Measurements from ENCODE around the gene SEMA6A. TPM values are rescaled to one million over a fixed set of nuclear protein-coding genes. Genes with fewer than 3 reads are reported as not detected.
A peak's percentile ranks its signal among the peaks of the same experiment; 100 is the strongest.

Gene SEMA6A
- polyA plus RNA-seq, 2 of the 4 experiments (the other 2 are of a cell fraction), result 0.01 TPM; not detected in 1

DNA sequence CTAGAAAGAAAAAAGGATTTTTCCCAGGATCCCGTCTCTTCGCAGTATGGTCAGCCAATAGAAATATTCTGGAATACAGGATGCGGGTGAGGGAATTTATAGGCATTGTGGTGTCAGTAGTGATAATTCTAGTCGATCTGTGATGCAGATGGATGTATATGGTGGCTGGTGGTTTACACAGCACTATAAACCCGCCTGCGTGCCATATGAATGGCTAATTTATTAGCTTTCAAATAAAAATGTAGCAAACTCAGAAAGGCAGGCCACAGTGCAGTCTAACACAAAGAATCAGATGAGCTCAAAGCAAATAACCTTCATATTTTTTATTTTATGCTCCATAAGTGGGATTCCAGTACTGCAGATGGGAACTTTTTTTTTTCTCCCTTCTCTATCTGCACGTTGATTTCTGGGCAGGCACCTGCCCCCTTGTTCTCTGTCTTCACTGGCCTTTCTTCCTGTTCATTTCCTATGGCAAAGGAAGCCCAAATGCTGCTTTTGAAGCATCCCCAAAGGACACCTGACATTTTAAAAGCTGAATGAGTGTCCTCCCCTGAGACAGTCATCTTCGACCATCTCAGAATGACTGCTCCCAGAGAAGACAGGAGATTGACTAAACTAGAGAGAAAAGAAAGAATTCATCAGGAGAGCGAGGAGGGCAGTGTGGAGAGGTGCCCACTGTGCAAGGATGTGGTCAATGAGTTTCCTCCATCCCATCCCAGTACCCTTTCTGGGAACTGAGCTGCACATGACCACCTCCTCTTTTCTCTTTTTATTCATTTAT is 52.1 kb downstream of the SEMA6A start:
- Histone ChIP-seq H3K4me1 (no peaks in the 10 kb centered on the region), H3K9me3 (no peaks in the 10 kb centered on the region), H3K27ac (no peak overlapping the region), H3K4me3 (no peak overlapping the region), H3K4me2 (no peak overlapping the region)
- WGBS (ENCODE audit: missing lambda C conversion rate), result 38% methylated on average over 9 of the region's 9 CpGs
- DNase-seq (ENCODE audit: low read depth in 1 of 2, low spot score in 1 of 2) (no peak), FAIRE-seq (no peak), ATAC-seq (no peak)
- ChIA-PET CTCF (no interaction called here), POLR2A (no interaction called here)
- TF ChIP-seq, protein P1, sequence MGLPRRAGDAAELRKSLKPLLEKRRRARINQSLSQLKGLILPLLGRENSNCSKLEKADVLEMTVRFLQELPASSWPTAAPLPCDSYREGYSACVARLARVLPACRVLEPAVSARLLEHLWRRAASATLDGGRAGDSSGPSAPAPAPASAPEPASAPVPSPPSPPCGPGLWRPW (IDR thresholded peaks at IDR 0.05), result no peak
- no peak for TF ChIP-seq POLR2AphosphoS2 (conservative IDR thresholded peaks at IDR 0.05; ENCODE audit: low read length)
- TF ChIP-seq KDM1A (IDR thresholded peaks at IDR 0.05; ENCODE audit: low read depth), result no peak
- no peak for TF ChIP-seq BHLHE40 (IDR thresholded peaks at IDR 0.05; ENCODE audit: low read depth, low read length)
- TF ChIP-seq PHF8 (IDR thresholded peaks at IDR 0.05; ENCODE audit: borderline replicate concordance, low read depth), result no peak
- TF ChIP-seq SMC3 (IDR thresholded peaks at IDR 0.05), result no peak
- no peak for TF ChIP-seq FOXS1 (CRISPR knock-in tag; IDR thresholded peaks at IDR 0.05)
- TF ChIP-seq, protein P2, sequence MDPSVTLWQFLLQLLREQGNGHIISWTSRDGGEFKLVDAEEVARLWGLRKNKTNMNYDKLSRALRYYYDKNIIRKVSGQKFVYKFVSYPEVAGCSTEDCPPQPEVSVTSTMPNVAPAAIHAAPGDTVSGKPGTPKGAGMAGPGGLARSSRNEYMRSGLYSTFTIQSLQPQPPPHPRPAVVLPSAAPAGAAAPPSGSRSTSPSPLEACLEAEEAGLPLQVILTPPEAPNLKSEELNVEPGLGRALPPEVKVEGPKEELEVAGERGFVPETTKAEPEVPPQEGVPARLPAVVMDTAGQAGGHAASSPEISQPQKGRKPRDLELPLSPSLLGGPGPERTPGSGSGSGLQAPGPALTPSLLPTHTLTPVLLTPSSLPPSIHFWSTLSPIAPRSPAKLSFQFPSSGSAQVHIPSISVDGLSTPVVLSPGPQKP (IDR thresholded peaks at IDR 0.05; ENCODE audit: low read depth, low read length), result no peak
- TF ChIP-seq, protein P3, sequence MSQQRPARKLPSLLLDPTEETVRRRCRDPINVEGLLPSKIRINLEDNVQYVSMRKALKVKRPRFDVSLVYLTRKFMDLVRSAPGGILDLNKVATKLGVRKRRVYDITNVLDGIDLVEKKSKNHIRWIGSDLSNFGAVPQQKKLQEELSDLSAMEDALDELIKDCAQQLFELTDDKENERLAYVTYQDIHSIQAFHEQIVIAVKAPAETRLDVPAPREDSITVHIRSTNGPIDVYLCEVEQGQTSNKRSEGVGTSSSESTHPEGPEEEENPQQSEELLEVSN (IDR thresholded peaks at IDR 0.05; ENCODE audit: borderline replicate concordance, low read depth), result no peak
- TF ChIP-seq, protein P4, sequence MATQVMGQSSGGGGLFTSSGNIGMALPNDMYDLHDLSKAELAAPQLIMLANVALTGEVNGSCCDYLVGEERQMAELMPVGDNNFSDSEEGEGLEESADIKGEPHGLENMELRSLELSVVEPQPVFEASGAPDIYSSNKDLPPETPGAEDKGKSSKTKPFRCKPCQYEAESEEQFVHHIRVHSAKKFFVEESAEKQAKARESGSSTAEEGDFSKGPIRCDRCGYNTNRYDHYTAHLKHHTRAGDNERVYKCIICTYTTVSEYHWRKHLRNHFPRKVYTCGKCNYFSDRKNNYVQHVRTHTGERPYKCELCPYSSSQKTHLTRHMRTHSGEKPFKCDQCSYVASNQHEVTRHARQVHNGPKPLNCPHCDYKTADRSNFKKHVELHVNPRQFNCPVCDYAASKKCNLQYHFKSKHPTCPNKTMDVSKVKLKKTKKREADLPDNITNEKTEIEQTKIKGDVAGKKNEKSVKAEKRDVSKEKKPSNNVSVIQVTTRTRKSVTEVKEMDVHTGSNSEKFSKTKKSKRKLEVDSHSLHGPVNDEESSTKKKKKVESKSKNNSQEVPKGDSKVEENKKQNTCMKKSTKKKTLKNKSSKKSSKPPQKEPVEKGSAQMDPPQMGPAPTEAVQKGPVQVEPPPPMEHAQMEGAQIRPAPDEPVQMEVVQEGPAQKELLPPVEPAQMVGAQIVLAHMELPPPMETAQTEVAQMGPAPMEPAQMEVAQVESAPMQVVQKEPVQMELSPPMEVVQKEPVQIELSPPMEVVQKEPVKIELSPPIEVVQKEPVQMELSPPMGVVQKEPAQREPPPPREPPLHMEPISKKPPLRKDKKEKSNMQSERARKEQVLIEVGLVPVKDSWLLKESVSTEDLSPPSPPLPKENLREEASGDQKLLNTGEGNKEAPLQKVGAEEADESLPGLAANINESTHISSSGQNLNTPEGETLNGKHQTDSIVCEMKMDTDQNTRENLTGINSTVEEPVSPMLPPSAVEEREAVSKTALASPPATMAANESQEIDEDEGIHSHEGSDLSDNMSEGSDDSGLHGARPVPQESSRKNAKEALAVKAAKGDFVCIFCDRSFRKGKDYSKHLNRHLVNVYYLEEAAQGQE (IDR thresholded peaks at IDR 0.05), result no peak
- TF ChIP-seq RFX5 (IDR thresholded peaks at IDR 0.05), result no peak
- TF ChIP-seq NPAS2 (CRISPR knock-in tag; IDR thresholded peaks at IDR 0.05; ENCODE audit: borderline replicate concordance), result no peak
- no peak for TF ChIP-seq EHF (CRISPR knock-in tag; IDR thresholded peaks at IDR 0.05)
- TF ChIP-seq HOXB5 (CRISPR knock-in tag; IDR thresholded peaks at IDR 0.05), result no peak
- TF ChIP-seq ESRRA (IDR thresholded peaks at IDR 0.05; ENCODE audit: borderline replicate concordance, low read length), result no peak

DNA sequence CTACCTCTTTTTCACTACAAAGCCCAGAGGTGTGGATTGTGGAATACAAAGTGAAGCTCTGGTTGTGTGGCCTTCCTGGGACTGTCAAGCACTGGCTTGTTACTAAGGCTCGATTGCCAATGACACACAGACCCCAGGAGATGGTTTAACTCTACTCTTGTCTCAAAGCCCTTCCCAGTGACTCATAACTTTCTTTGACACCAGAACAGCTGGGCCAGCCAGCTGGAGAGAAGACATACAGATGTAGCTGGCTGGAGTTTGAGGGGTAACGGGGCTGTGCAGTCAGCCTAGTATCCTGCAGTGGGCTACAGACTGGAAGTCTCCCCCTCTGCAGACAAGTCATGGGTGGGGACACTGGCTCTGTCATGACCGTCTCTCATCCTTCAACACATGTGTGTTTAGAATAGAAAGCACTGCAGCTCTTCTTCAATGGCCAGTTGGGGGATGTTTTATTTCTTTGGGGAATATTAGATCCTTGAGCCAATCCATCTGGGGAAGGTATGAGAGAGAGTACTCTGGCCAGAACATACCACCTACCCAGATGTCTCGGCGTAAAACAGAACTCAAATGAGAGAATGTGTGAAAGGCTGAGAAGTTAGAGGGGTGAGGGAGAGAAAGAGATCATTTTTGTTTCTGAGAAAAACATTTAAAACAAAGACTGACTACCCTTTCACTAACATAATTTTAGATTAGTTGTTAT is 53.3 kb downstream of the SEMA6A start:
- H3K27ac ChIP-seq, result no peak overlapping the region
- POLR2A ChIA-PET, result no interaction called here
- H3K4me3 ChIP-seq, result no peak overlapping the region
- H3K9me3 ChIP-seq, result no peaks in the 10 kb centered on the region
- no peak overlapping the region for H3K4me2 ChIP-seq
- no peaks in the 10 kb centered on the region for H3K4me1 ChIP-seq
- CTCF ChIA-PET, result no interaction called here
- TF ChIP-seq FOSB (CRISPR knock-in tag; IDR thresholded peaks at IDR 0.05), result no peak
- ATAC-seq (peak in 1 of 2 experiments; percentile 47; a peak in 1 of 6 replicates), DNase-seq (ENCODE audit: low read depth in 1 of 2, low spot score in 1 of 2) (no peak), FAIRE-seq (no peak)
- WGBS (ENCODE audit: missing lambda C conversion rate), result 18% methylated on average over 5 of the region's 5 CpGs

All from A549 (cell line).